ENCODE measurements around the gene NMNAT2. TPM values are rescaled to one million over a fixed set of nuclear protein-coding genes. Genes with fewer than 3 reads are reported as not detected.
"Not testable (repeated sequence)": the region's sequence is repeated elsewhere in the genome, so short reads cannot be mapped to it uniquely, and the experiment has no call there.

NMNAT2 gene
- total RNA-seq, result 0.99 TPM

GRCh38 chr1:183417772-183418491 is at the start of gene NMNAT2:
TSS of gene NMNAT2 (minus strand) at chr1:183418380. CDS start at chr1:183418267, 113 bp downstream.
- no peak for DNase-seq (ENCODE audit: low spot score)

DNA sequence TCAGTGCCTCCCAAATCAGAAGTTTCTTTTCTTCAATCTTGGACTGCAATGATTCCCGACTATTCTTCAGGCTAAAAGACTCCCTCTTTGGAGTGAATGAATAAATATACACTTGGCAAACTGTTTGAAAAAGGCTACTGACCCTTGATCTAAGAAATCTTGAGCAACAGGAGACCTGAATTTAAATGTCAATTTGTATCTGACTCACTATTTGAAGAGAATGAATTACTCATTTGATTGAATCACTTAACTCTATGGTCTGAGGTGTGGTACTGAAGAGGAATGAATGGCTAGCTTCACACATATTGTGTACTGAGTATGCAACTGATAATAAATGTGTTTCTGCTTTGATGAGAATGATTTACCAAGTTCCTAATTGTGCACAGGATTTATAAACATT is 49.5 kb upstream of the NMNAT2 start:
- DNase-seq (ENCODE audit: low spot score), result no peak

DNA sequence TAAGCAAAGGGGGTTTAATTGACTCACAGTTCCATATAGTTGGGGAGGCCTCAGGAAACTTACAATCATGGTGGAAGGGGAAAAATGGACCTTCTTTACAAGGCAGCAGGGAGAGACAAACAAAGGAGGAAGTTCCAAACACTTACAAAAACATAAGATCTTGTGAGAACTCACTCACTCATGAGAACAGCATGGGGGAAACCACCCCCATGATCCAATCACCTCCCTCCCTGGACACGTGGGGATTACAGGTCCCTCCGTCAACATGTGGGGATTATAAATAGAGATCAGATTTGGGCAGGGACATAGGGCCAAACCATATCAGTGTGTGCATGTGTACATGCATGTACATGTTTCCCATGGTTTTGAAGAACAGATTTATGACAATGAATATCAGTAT is 48.6 kb upstream of the NMNAT2 start:
- DNase-seq (ENCODE audit: low spot score), result no peak

GRCh38 chr1:183463566-183463965 is 45.4 kb upstream of the NMNAT2 start:
- no peak for DNase-seq (ENCODE audit: low spot score)

DNA sequence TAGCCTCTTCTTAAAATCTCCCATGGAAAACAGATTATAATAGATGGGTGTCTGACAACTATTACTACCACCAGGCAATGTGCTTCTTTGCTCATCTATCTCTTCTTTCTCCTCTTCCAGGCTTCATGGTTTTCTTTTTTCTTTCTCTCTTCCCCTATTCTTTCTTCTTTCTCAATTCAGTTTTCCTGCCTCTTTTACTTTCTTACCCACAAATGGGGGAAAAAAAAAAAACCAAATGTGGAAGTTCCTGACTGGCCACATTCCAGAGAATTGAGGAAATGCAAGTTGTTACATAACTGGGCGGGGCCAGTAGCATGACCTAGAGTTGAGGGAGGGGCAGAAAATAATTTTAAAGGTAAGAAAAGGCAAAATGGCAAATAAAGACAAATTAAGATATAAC is 43.2 kb upstream of the NMNAT2 start:
- DNase-seq (ENCODE audit: low spot score), result no peak

DNA sequence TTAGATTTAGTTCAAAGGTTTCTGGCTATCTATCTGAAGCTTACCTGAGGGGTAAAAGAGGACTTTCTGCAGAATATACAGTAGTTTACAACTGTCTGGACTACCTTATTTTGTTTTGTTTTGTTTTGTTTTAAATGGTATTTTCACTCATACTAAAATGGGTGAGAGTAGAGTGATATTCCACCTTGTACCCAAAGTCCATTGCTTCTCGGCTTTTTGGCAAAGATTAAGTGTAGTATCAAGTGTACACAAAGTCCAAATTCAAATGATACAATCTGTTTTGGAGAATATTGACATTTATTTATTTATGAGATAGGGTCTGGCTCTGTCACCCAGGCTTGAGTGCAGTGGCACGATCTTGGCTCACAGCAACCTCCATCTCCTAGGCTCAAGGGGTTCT is 42.4 kb upstream of the NMNAT2 start:
- no peak for DNase-seq (ENCODE audit: low spot score)

GRCh38 chr1:183457449-183457848 is 39.3 kb upstream of the NMNAT2 start:
- no peak for DNase-seq (ENCODE audit: low spot score)

- DNase-seq (ENCODE audit: low spot score), result no peak
These were observed 38.6 kb upstream of the NMNAT2 start for GRCh38 chr1:183456826-183457225.

GRCh38 chr1:183454377-183454776 is 36.2 kb upstream of the NMNAT2 start:
- no peak for DNase-seq (ENCODE audit: low spot score)

- no peak for DNase-seq (ENCODE audit: low spot score)
These were observed 31.9 kb upstream of the NMNAT2 start for GRCh38 chr1:183450093-183450492.

- DNase-seq (ENCODE audit: low spot score), result no peak
These were observed 31.1 kb upstream of the NMNAT2 start for GRCh38 chr1:183449223-183449770.

- no peak for DNase-seq (ENCODE audit: low spot score)
These were observed 26.1 kb upstream of the NMNAT2 start for GRCh38 chr1:183444243-183444642.

- no peak for DNase-seq (ENCODE audit: low spot score)
These were observed 25.3 kb upstream of the NMNAT2 start for GRCh38 chr1:183443466-183443865.

GRCh38 chr1:183443011-183443410 is 24.8 kb upstream of the NMNAT2 start:
- DNase-seq (ENCODE audit: low spot score), result no peak

- DNase-seq (ENCODE audit: low spot score), result no peak
These were observed 19.9 kb upstream of the NMNAT2 start for GRCh38 chr1:183438060-183438459.

DNA sequence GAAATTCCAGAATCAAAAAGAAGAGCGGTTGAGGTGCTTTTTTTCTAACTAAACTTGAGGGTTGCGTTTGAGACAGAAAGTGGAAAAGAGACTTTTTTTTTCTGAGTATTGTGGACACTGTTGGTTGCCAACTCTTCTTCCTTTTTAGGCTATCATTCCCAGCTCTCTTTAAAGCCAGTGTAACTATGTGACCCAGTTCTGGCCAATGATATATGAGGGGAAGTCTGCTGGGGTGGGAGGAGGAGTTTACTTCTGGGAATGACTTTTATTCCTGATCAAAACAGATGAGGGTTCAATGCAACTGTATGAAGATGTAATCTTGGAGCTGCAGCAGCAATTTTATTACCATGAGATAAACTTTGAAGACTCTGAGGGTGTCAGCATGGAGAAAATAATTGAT is 17.3 kb upstream of the NMNAT2 start:
- DNase-seq (ENCODE audit: low spot score), result no peak

DNA sequence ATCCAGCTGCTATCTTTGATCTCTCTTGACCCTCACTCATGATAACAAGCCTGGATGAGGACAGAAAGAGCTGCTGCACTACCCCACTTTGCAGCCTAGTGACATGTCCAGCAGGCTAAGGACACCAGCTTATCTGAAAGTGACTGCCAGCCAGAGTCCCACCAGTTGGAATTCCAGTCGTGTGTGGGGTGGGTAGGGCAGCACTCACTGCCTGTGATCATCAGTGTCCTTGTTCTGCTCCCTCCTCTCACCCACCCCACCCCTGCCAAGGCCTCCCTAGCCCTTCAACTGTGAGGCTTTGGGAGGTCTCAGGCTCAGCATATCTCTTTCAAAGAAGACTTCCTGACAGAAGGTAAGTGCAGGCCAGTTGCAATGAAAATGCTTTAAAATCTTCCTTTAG is 15.5 kb upstream of the NMNAT2 start:
- DNase-seq (ENCODE audit: low spot score), result no peak

DNA sequence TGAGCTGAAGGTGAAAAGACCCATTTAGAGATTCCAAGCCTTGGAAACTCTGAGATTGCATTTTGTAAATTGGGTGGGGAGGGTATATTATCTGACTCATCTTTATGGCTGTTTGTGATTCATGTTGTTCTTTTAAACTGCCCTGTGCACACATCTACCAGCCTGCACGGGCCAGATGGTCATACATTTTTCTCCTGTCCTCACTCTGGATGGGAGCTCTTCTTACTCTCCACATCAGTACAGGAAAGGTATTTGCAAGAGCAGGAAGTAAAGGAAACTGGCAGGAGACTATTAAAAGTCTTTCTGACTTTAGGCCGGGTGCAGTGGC is 14.3 kb upstream of the NMNAT2 start:
- no peak for DNase-seq (ENCODE audit: low spot score)

DNA sequence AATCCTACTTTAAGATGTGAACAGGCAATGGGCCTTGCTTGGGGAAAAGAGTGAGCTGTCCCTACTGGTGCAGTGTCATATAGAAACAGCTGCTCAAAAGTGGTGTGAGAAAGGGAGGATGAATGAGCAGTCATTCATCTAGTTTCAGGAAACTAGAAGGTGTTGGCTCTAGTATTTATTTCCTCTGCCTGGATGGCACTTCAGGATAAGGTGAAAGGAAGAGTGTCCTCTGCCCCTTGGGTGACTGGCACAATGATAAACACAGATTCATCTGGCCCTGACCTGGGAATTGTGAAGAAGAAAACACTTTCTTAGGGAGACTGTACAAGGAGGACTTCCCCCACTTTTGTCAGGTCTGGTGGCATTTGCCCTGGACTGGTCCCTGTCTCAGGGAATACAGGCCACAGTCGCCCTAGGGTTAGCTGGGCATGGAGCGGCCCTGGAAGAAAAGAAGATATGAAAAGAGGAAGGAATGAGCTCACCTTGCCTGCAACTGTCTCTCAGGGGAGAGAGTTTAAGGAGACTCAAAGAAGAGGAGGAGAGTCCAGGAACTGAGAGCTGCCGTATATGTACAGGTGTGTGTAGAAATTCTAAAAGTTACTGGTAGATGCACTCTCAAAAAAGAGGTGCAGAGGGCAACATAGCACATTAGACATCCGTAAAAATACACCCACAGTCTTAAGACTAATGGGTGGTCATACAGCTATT is 13.8 kb upstream of the NMNAT2 start:
- no peak for DNase-seq (ENCODE audit: low spot score)

GRCh38 chr1:183427591-183427990 is 9.4 kb upstream of the NMNAT2 start:
- not testable (repeated sequence) for DNase-seq (ENCODE audit: low spot score)

DNA sequence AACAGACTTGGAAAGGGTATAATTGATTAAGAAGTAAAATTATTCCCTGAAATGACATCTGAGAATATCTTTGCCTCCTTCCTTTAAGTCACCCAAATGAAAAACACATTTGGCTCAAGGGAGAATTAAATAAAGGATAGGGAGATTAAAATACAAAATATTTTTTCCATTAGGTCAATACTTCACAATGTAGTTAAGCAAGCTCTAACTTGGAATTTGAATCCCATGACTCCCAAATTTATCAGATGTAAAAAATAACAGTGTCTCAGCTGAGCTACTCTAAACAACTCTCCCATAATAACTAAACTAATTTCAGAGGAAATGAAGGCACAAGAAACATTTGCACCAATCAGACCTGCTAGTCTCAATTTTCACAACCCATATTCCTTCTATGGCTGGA is 6.5 kb upstream of the NMNAT2 start:
- no peak for DNase-seq (ENCODE audit: low spot score)

- no peak for DNase-seq (ENCODE audit: low spot score)
These were observed 5.4 kb upstream of the NMNAT2 start for GRCh38 chr1:183423541-183423940.

DNA sequence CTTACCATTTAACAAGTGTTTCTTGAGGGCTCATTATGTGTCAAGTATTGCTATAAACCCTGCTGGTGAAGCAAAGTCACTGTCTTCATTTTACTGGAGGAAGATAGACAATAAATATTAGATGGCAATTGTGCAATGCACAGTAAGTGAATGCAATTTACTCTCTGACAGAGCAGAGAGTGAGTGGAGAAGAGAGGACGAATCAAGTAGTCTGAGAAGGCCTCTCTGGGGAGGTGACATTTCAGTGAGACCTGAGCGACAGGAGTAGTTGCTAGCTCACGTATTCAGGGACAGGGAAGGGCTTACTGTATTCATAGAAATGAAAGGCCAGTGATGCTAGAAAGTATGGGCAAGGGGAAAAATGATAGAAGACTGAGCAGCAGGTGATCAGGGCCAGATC is 1.2 kb upstream of the NMNAT2 start:
- no peak for DNase-seq (ENCODE audit: low spot score)
